WTC11 (cell line): ENCODE results near the gene SEPTIN10. TPM values are rescaled to one million over a fixed set of nuclear protein-coding genes. Genes with fewer than 3 reads are reported as not detected.
"Not testable (repeated sequence)": the region's sequence is repeated elsewhere in the genome, so short reads cannot be mapped to it uniquely, and the experiment has no call there.

Experiments used
- ATAC-seq: fragments of 200-7000 bp; cut with Tn5 transposase; 2 replicates; pipeline ENCODE4 v1.10.0; 2021; ENCODE audit warnings: mild to moderate bottlenecking, moderate library complexity
- CTCF ChIA-PET: fragments of 300-600 bp; sonication (Branson Sonifier 250); formaldehyde crosslinking; loops from one replicate; lab custom pipeline; 2021; ENCODE audit warnings: antibody characterized with exemption; lab: Charles Lee
- POLR2A ChIA-PET: fragments of 350-600 bp; sonication (Branson Sonifier 250); formaldehyde crosslinking; loops from one replicate; lab custom pipeline; 2021; ENCODE audit warnings: antibody characterized with exemption; lab: Charles Lee
- DNase-seq: peaks from one replicate; pipeline ENCODE4 v3.0.0; 2021; ENCODE audit warnings: low spot score
- H3K27ac Mint-ChIP-seq: 2 replicates; pipeline ENCODE4 v1.8.0; 2021; ENCODE audit warnings: mixed read lengths
- H3K27me3 Mint-ChIP-seq: 2 replicates; pipeline ENCODE4 v1.8.0; 2021; ENCODE audit warnings: low read depth, mild to moderate bottlenecking, moderate library complexity, mixed read lengths
- H3K36me3 Mint-ChIP-seq: 2 replicates; pipeline ENCODE4 v1.8.0; 2021; ENCODE audit warnings: mixed read lengths
- H3K4me1 Mint-ChIP-seq: 2 replicates; pipeline ENCODE4 v1.8.0; 2022; ENCODE audit warnings: mixed read lengths
- H3K4me3 Mint-ChIP-seq: 2 replicates; pipeline ENCODE4 v1.8.0; 2021; ENCODE audit warnings: mild to moderate bottlenecking, moderate library complexity, mixed read lengths
- H3K9me3 Mint-ChIP-seq: 2 replicates; pipeline ENCODE4 v1.8.0; 2021; ENCODE audit warnings: mixed read lengths
- ETV6 ChIP-seq: sonication (generic); formaldehyde crosslinking; IDR thresholded peaks from 2 replicates; pipeline ENCODE4 v1.8.1; 2022; ENCODE audit warnings: mild to moderate bottlenecking, missing genetic modification reagents
- GABPB1 ChIP-seq: sonication (generic); formaldehyde crosslinking; IDR thresholded peaks from 2 replicates; pipeline ENCODE4 v1.8.1; 2023; ENCODE audit warnings: mild to moderate bottlenecking, missing genetic modification reagents
- HMGA2 ChIP-seq: fragments of 250-450 bp; sonication (Bioruptor Pico); IDR thresholded peaks from 2 replicates; pipeline ENCODE4 v1.4.0; 2021; ENCODE audit warnings: mild to moderate bottlenecking, moderate library complexity
- IRF2 ChIP-seq: sonication (generic); formaldehyde crosslinking; IDR thresholded peaks from 2 replicates; pipeline ENCODE4 v1.8.0; 2022; ENCODE audit warnings: low read depth, missing genetic modification reagents, borderline replicate concordance
- NFE2L1 ChIP-seq: sonication (generic); formaldehyde crosslinking; IDR thresholded peaks from 2 replicates; pipeline ENCODE4 v1.8.1; 2023; ENCODE audit warnings: missing genetic modification reagents
- NFYB ChIP-seq: sonication (generic); formaldehyde crosslinking; conservative IDR thresholded peaks from 2 replicates; pipeline ENCODE4 v1.8.0; 2022; ENCODE audit warnings: low read depth, missing genetic modification reagents
- NR1H2 ChIP-seq: sonication (generic); formaldehyde crosslinking; IDR thresholded peaks from 2 replicates; pipeline ENCODE4 v1.9.0; 2021; ENCODE audit warnings: mild to moderate bottlenecking, moderate library complexity, missing genetic modification reagents
- SMAD3 ChIP-seq: sonication (generic); formaldehyde crosslinking; IDR thresholded peaks from 2 replicates; pipeline ENCODE4 v1.8.0; 2022; ENCODE audit warnings: missing genetic modification reagents, mild to moderate bottlenecking, borderline replicate concordance
- TEAD1 ChIP-seq: sonication (generic); formaldehyde crosslinking; IDR thresholded peaks from 2 replicates; pipeline ENCODE4 v1.8.0; 2022; ENCODE audit warnings: mild to moderate bottlenecking, missing genetic modification reagents
- ZNF219 ChIP-seq: sonication (generic); formaldehyde crosslinking; IDR thresholded peaks from 2 replicates; pipeline ENCODE4 v1.8.0; 2023; ENCODE audit warnings: missing genetic modification reagents, mild to moderate bottlenecking, borderline replicate concordance
- ZNF423 ChIP-seq: fragments of 250-450 bp; sonication (Bioruptor Pico); IDR thresholded peaks from 2 replicates; pipeline ENCODE4 v2.1.2; 2022; ENCODE audit warnings: mild to moderate bottlenecking, moderate library complexity
- total RNA-seq: library from RNA; stranded (reverse); gene quantifications from 3 replicates; pipeline ENCODE4 v1.2.3, GENCODE V29; 2021
- TF ChIP-seq, protein P1 (sequence below): fragments of 250-450 bp; sonication (Bioruptor Pico); IDR thresholded peaks from 2 replicates; pipeline ENCODE4 v1.9.0; 2021; ENCODE audit warnings: moderate library complexity, mild to moderate bottlenecking, inconsistent platforms, borderline replicate concordance
- TF ChIP-seq, protein P2 (sequence below): sonication (generic); formaldehyde crosslinking; IDR thresholded peaks from 2 replicates; pipeline ENCODE4 v1.8.1; 2023; ENCODE audit warnings: mild to moderate bottlenecking, moderate library complexity, missing genetic modification reagents
- TF ChIP-seq, protein P3 (sequence below): fragments of 250-450 bp; sonication (Bioruptor Pico); IDR thresholded peaks from 2 replicates; pipeline ENCODE4 v1.8.0; 2021; ENCODE audit warnings: mild to moderate bottlenecking
- TF ChIP-seq, protein P4 (sequence below): fragments of 250-450 bp; sonication (Bioruptor Pico); IDR thresholded peaks from 2 replicates; pipeline ENCODE4 v2.1.2; 2022; ENCODE audit warnings: mild to moderate bottlenecking, moderate library complexity

Gene SEPTIN10
- total RNA-seq, 1 experiment from 2014 or later: 86.8 TPM

DNA sequence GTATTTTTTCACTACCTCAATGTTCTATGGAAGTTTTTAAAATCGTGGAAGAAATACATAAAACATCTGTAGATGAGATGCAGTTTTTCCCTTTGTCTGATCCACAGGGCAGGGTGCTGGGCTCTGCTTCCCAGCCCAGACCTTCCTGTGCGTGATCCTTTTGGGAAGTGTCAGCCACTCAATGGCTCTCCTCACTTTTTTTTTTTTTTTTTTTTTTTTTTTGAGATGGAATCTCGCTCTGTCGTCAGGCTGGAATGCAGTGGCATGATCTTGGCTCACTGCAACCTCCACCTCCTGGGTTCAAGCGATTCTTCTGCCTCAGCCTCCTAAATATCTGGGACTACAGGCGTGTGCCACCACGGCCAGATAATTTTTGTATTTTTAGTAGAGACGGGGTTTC, 33.2 kb upstream of the SEPTIN10 start:
- no peaks in the 10 kb centered on the region for H3K27me3 Mint-ChIP-seq
- peaks cover 4% of the 10 kb centered on the region; the same call in 1 of the 2 replicates for H3K9me3 Mint-ChIP-seq
- CTCF ChIA-PET: no interaction called here
- TF ChIP-seq TEAD1 (CRISPR knock-in tag): no peak
- peaks cover 21% of the 10 kb centered on the region for H3K4me1 Mint-ChIP-seq
- ATAC-seq (no peak), DNase-seq (no peak)
- H3K36me3 Mint-ChIP-seq: no peaks in the 10 kb centered on the region
- H3K27ac Mint-ChIP-seq: no peak overlapping the region
- POLR2A ChIA-PET: no interaction called here
- H3K4me3 Mint-ChIP-seq: no peak overlapping the region

DNA sequence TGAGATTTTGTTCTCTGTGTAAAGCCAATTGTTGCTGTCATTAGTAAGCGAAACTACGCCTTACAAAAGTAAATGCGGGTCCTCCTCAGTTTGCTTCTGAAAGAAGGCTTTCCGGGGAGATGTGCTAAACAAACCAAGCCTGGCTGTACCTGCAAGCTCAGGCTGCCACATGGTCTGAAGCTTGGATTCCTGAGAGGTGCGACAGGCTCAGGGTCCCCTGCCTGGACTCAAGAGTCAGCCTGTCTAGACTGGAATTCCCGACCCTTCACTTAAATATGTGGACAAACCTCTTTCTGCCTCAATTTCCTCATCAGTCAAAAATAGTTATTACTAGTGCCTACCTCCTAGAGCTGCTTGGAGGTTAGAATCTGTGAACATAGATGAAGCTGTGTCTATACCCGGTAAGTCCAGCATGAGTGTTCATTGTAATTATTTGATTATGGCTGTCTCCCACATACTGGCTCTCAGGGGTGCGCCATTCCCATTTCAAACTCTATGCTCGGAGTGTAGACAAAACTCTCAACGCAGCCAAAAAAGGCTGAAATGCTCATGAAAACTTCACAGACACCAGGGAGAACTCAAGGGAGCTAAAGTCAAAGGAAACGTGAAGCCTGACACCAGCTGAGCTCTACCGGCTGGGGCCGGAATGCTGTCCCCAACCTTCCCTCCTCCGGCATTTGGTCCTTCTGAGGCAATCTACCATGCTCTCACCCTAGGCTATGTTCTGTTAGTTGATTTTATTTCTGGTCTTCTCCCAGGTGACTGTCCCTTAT, 31.8 kb upstream of the SEPTIN10 start:
- ATAC-seq: peak; percentile 35

DNA sequence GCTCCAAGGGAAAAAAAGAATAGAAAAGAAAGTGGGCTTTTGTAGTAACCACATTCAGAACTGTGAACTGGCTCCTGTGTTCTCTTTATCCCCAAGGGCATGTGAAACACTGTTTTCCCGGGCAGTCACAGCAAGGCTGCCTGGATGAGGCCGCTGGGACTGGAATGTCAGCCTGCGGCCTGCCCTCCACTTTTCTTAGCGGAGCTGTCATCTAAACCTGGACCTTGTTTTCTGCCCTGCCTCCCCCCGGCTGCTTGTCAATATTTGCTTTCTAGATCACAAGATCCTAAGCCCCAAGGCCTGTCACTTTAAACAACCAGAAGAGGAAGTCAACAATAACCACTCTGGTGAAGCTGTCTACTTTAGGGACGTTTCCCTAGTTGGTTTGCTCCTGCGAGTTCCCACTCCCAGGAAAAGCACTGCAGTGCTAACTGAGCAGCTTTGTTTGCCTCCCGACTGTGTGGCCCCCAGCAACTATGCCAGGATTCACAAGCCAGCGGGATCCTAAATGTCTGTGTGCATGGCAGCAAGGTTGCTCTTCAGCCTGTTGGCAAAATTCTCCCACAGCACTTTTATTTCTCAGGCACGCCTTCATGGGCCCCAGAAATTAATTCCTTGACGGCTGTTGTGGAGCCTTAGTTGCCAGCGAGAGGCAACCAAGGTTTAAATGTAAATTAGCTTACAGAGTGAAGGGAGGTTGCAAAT, 31.0 kb upstream of the SEPTIN10 start:
- POLR2A ChIA-PET: interaction anchor here (0.5 to 1.6 kb wide), 2 partner anchors 31 to 76 kb away, joined by 4 to 8 read pairs; partner anchors contain the start of genes SEPTIN10 and SOWAHC
- peak overlapping the region; percentile 78 for H3K27ac Mint-ChIP-seq
- ATAC-seq: peak; percentile 58
- peaks cover 21% of the 10 kb centered on the region for H3K4me1 Mint-ChIP-seq
- DNase-seq: peak; percentile 22
- H3K4me3 Mint-ChIP-seq: peak overlapping the region; percentile 15; the same call in 1 of the 2 replicates
- no peaks in the 10 kb centered on the region for H3K27me3 Mint-ChIP-seq
- no peak for TF ChIP-seq ZNF423 (CRISPR knock-in tag)
- TF ChIP-seq NFYB: no peak
- TF ChIP-seq GABPB1 (CRISPR knock-in tag): peak; percentile 83
- TF ChIP-seq, all 79 proteins: peak for 1
- CTCF ChIA-PET: interaction anchor here (0.6 to 1.4 kb wide), 3 partner anchors 91 to 120 kb away, joined by 3 to 5 read pairs (median 4); no protein-coding TSS in a partner anchor
- no peaks in the 10 kb centered on the region for H3K36me3 Mint-ChIP-seq
- no peaks in the 10 kb centered on the region; the same call in 1 of the 2 replicates for H3K9me3 Mint-ChIP-seq

More for the DNA sequence above, 31.8 kb upstream of the SEPTIN10 start:
- no peak for DNase-seq
- H3K9me3 Mint-ChIP-seq: peaks cover 4% of the 10 kb centered on the region; the same call in 1 of the 2 replicates
- ChIA-PET CTCF (interaction anchor here (1.1 to 1.2 kb wide), 2 partner anchors 90 to 127 kb away, joined by 4 read pairs; no protein-coding TSS in a partner anchor), POLR2A (interaction anchor here (0.5 to 1.6 kb wide), 3 partner anchors 32 to 92 kb away, joined by 4 to 8 read pairs (median 8); partner anchors contain the start of genes SEPTIN10 and SOWAHC)
- peaks cover 21% of the 10 kb centered on the region for H3K4me1 Mint-ChIP-seq
- no peaks in the 10 kb centered on the region for H3K27me3 Mint-ChIP-seq
- H3K27ac Mint-ChIP-seq: peak overlapping the region; percentile 78
- no peak overlapping the region for H3K4me3 Mint-ChIP-seq
- H3K36me3 Mint-ChIP-seq: no peaks in the 10 kb centered on the region
- TF ChIP-seq, protein P1, sequence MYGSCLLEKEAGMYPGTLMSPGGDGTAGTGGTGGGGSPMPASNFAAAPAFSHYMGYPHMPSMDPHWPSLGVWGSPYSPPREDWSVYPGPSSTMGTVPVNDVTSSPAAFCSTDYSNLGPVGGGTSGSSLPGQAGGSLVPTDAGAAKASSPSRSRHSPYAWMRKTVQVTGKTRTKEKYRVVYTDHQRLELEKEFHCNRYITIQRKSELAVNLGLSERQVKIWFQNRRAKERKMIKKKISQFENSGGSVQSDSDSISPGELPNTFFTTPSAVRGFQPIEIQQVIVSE (CRISPR knock-in tag): no peak
- TF ChIP-seq, protein P2, sequence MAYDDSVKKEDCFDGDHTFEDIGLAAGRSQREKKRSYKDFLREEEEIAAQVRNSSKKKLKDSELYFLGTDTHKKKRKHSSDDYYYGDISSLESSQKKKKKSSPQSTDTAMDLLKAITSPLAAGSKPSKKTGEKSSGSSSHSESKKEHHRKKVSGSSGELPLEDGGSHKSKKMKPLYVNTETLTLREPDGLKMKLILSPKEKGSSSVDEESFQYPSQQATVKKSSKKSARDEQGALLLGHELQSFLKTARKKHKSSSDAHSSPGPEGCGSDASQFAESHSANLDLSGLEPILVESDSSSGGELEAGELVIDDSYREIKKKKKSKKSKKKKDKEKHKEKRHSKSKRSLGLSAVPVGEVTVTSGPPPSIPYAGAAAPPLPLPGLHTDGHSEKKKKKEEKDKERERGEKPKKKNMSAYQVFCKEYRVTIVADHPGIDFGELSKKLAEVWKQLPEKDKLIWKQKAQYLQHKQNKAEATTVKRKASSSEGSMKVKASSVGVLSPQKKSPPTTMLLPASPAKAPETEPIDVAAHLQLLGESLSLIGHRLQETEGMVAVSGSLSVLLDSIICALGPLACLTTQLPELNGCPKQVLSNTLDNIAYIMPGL (CRISPR knock-in tag): no peak
- TF ChIP-seq ZNF219 (CRISPR knock-in tag): no peak
- no peak for TF ChIP-seq NR1H2

DNA sequence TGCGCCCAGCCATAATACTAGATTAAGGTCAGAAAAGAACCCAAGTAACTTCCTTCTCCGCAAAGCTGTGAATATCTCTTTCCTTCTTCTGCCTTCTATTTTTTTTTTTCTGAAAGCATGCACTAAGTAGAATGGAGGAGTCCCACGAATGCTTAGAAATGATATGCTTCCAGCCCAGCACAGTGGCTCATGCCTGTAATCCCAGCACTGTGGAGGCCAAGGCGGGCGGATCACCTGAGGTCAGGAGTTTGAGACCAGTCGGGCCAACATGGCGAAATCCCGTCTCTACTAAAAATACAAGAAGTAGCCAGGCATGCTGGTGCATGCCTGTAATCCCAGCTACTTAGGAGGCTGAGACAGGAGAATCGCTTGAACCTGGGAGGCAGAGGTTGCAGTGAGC, 26.2 kb upstream of the SEPTIN10 start:
- H3K9me3 Mint-ChIP-seq, POLR2A ChIA-PET, H3K36me3 Mint-ChIP-seq, DNase-seq, H3K27me3 Mint-ChIP-seq, CTCF ChIA-PET, ATAC-seq, H3K27ac Mint-ChIP-seq, H3K4me3 Mint-ChIP-seq: not testable (repeated sequence)
- peaks cover 12% of the 10 kb centered on the region for H3K4me1 Mint-ChIP-seq

DNA sequence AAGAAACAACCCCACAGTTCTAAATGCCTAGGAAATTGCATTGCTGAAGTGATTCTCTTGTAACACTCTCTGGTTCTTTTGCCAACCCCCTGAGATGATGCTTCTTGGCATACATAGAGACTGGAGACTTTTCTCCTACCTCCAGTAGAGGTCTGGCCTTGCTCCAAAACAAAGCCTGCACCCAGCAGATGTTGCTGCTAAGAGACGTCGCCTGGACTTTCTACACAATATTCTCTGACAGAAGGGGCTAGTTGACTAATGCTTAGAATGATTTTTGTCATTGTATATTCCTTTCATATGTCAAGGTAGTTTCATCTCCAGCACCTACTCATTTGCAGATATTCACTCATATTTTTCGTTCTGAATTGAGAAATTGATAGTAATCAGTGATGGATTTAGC, 25.0 kb upstream of the SEPTIN10 start:
- DNase-seq: no peak
- TF ChIP-seq IRF2 (CRISPR knock-in tag) (no peak), NR1H2 (no peak), ETV6 (CRISPR knock-in tag) (no peak), NFE2L1 (no peak), SMAD3 (CRISPR knock-in tag) (no peak), HMGA2 (CRISPR knock-in tag) (no peak)
- TF ChIP-seq, protein P3, sequence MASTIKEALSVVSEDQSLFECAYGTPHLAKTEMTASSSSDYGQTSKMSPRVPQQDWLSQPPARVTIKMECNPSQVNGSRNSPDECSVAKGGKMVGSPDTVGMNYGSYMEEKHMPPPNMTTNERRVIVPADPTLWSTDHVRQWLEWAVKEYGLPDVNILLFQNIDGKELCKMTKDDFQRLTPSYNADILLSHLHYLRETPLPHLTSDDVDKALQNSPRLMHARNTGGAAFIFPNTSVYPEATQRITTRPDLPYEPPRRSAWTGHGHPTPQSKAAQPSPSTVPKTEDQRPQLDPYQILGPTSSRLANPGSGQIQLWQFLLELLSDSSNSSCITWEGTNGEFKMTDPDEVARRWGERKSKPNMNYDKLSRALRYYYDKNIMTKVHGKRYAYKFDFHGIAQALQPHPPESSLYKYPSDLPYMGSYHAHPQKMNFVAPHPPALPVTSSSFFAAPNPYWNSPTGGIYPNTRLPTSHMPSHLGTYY (CRISPR knock-in tag): no peak
- TF ChIP-seq, protein P4, sequence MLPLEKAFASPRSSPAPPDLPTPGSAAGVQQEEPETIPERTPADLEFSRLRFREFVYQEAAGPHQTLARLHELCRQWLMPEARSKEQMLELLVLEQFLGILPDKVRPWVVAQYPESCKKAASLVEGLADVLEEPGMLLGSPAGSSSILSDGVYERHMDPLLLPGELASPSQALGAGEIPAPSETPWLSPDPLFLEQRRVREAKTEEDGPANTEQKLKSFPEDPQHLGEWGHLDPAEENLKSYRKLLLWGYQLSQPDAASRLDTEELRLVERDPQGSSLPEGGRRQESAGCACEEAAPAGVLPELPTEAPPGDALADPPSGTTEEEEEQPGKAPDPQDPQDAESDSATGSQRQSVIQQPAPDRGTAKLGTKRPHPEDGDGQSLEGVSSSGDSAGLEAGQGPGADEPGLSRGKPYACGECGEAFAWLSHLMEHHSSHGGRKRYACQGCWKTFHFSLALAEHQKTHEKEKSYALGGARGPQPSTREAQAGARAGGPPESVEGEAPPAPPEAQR (CRISPR knock-in tag): no peak

More for the DNA sequence above, 25.0 kb upstream of the SEPTIN10 start:
- ChIA-PET POLR2A (no interaction called here), CTCF (interaction anchor here (0.9 kb wide), 1 partner anchor 93 kb away, joined by 3 read pairs; no protein-coding TSS in a partner anchor)
- no peak overlapping the region for H3K4me3 Mint-ChIP-seq
- no peaks in the 10 kb centered on the region for H3K9me3 Mint-ChIP-seq
- H3K27me3 Mint-ChIP-seq: no peaks in the 10 kb centered on the region
- ATAC-seq: no peak
- no peaks in the 10 kb centered on the region for H3K36me3 Mint-ChIP-seq
- H3K4me1 Mint-ChIP-seq: peaks cover 3% of the 10 kb centered on the region; the same call in 1 of the 2 replicates
- no peak overlapping the region for H3K27ac Mint-ChIP-seq
